Neural cell (in vitro differentiated cells): ENCODE measurements around the gene SMIM26. TPM values are rescaled to one million over a fixed set of nuclear protein-coding genes. Genes with fewer than 3 reads are reported as not detected.

Source experiments
- H2AFZ ChIP-seq: fragments of 200-600, 300-800 bp; sonication (generic), shearing (Covaris generic); 2 replicates; pipeline ENCODE4 v1.6.0; 2014; ENCODE audit warnings: low read depth, mild to moderate bottlenecking, antibody characterized with exemption, low read length, moderate library complexity
- H3F3A ChIP-seq: fragments of 200-600 bp; shearing (Covaris generic); 2 replicates; pipeline ENCODE4 v1.6.1; 2016; ENCODE audit warnings: mild to moderate bottlenecking, moderate library complexity, mixed read lengths, antibody characterized with exemption, low read length; ENCODE audit not compliant: insufficient read depth, poor library complexity, severe bottlenecking
- H3K27ac ChIP-seq: fragments of 200-600, 300-800 bp; sonication (generic), shearing (Covaris generic); 2 replicates; pipeline ENCODE4 v1.5.1; 2014; ENCODE audit warnings: mild to moderate bottlenecking, low read length, moderate library complexity
- H3K27me3 ChIP-seq: fragments of 300-800, 200-600 bp; sonication (generic), shearing (Covaris generic); 2 replicates; pipeline ENCODE4 v1.6.0; 2014; ENCODE audit warnings: mild to moderate bottlenecking, low read depth, low read length, moderate library complexity; ENCODE audit not compliant: insufficient read depth
- H3K36me3 ChIP-seq: fragments of 300-800, 200-600 bp; sonication (generic), shearing (Covaris generic); 2 replicates; pipeline ENCODE4 v1.5.1; 2014; ENCODE audit warnings: mild to moderate bottlenecking, antibody characterized with exemption, low read length, moderate library complexity; ENCODE audit not compliant: insufficient read depth
- H3K4me2 ChIP-seq: fragments of 300-800, 200-600 bp; sonication (generic), shearing (Covaris generic); 2 replicates; pipeline ENCODE4 v1.6.0; 2014; ENCODE audit warnings: mild to moderate bottlenecking, low read length
- H3K4me3 ChIP-seq: fragments of 300-800, 200-600 bp; sonication (generic), shearing (Covaris generic); 2 replicates; pipeline ENCODE4 v1.5.1; 2014; ENCODE audit warnings: mild to moderate bottlenecking, low read length, moderate library complexity
- H3K79me2 ChIP-seq: fragments of 200-600 bp; shearing (Covaris generic); replicated peaks from 2 replicates; pipeline ENCODE4 v1.6.0; 2014; ENCODE audit warnings: mild to moderate bottlenecking, low read length, moderate library complexity; ENCODE audit not compliant: insufficient read depth
- H3K9ac ChIP-seq: fragments of 300-800, 200-600 bp; sonication (generic), shearing (Covaris generic); 2 replicates; pipeline ENCODE4 v1.6.1; 2016; ENCODE audit warnings: mild to moderate bottlenecking, low read length, mixed read lengths
- H3K9me2 ChIP-seq: fragments of 200-600 bp; shearing (Covaris generic); 2 replicates; pipeline ENCODE4 v1.6.1; 2016; ENCODE audit warnings: mild to moderate bottlenecking, low read length, mixed read lengths; ENCODE audit not compliant: insufficient read depth
- H3K9me3 ChIP-seq: fragments of 200-600, 300-800 bp; sonication (generic), shearing (Covaris generic); 2 replicates; pipeline ENCODE4 v1.6.1; 2016; ENCODE audit warnings: mild to moderate bottlenecking, mixed run types, low read length, moderate library complexity, mixed read lengths
- H4K20me1 ChIP-seq: fragments of 200-600 bp; shearing (Covaris generic); 2 replicates; pipeline ENCODE4 v1.6.1; 2016; ENCODE audit warnings: mild to moderate bottlenecking, mixed run types; ENCODE audit not compliant: insufficient read depth
- CTCF ChIP-seq: fragments of 450-650 bp; IDR thresholded peaks from 2 replicates; pipeline ENCODE4 v1.5.1; 2014; ENCODE audit warnings: antibody characterized with exemption, mild to moderate bottlenecking, moderate library complexity; ENCODE audit not compliant: poor library complexity, severe bottlenecking
- EP300 ChIP-seq: fragments of 450-650 bp; conservative IDR thresholded peaks from 2 replicates; pipeline ENCODE4 v1.6.1; 2014; ENCODE audit warnings: antibody characterized with exemption, mild to moderate bottlenecking, moderate library complexity; ENCODE audit not compliant: poor library complexity, severe bottlenecking
- EZH2 ChIP-seq: fragments of 200-600, 300-800 bp; shearing (Covaris generic), sonication (generic); IDR thresholded peaks from 2 replicates; pipeline ENCODE4 v1.6.1; 2014; ENCODE audit warnings: antibody characterized with exemption, low read length, borderline replicate concordance, mild to moderate bottlenecking; ENCODE audit not compliant: insufficient read depth, poor library complexity, severe bottlenecking
- MXI1 ChIP-seq: fragments of 450-650 bp; conservative IDR thresholded peaks from 2 replicates; pipeline ENCODE4 v1.6.1; 2014; ENCODE audit warnings: antibody characterized with exemption, mild to moderate bottlenecking; ENCODE audit not compliant: poor library complexity, severe bottlenecking
- POLR2AphosphoS5 ChIP-seq: IDR thresholded peaks from 2 replicates; pipeline ENCODE4 v1.6.1; 2012
- RAD21 ChIP-seq: fragments of 450-650 bp; conservative IDR thresholded peaks from 2 replicates; pipeline ENCODE4 v1.6.1; 2014; ENCODE audit warnings: antibody characterized with exemption, mild to moderate bottlenecking, moderate library complexity
- SMC3 ChIP-seq: fragments of 450-650 bp; conservative IDR thresholded peaks from 2 replicates; pipeline ENCODE4 v1.6.1; 2014; ENCODE audit warnings: antibody characterized with exemption, mild to moderate bottlenecking, moderate library complexity; ENCODE audit not compliant: poor library complexity
- TAF1 ChIP-seq: IDR thresholded peaks from 2 replicates; pipeline ENCODE4 v1.6.1; 2012; ENCODE audit warnings: low read depth
- polyA plus RNA-seq: library from polyadenylated mRNA; depleted of rRNA; stranded (reverse); fragments of >200 nt; gene quantifications from 2 replicates; pipeline ENCODE4 v1.2.3, GENCODE V29; 2014
- TF ChIP-seq, protein P1 (sequence below): IDR thresholded peaks from 2 replicates; pipeline ENCODE4 v1.6.1; 2012; ENCODE audit warnings: borderline replicate concordance

The SMIM26 gene
- polyA plus RNA-seq, 1 donor from 2014 or later: 215 TPM

DNA sequence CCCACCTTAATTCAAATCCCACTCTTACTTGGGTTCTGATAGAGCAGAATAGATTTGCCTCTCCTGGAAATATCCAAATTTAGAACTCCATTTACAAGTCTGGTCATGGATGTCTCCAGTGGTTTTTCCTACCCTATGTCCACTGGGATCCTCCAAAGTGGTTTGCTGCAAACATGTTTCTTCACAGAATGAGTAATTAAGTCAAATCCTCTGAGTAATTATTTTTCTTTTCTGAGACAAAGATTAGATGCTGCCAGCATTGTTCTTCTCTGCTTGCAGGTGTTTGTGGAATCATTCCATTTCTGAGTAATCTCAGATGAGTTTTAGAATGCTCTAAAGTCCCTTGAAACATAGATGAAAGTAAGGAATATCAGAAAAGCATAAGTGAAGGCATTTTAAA is 42.5 kb downstream of the SMIM26 start:
- no peaks in the 10 kb centered on the region for H3K9me2 ChIP-seq
- H3K27me3 ChIP-seq: no peaks in the 10 kb centered on the region
- H3K9ac ChIP-seq: no peak overlapping the region
- no peaks in the 10 kb centered on the region for H3K9me3 ChIP-seq
- no peak overlapping the region for H3K27ac ChIP-seq
- no peaks in the 10 kb centered on the region for H4K20me1 ChIP-seq
- TF ChIP-seq POLR2AphosphoS5: no peak
- TF ChIP-seq TAF1: no peak
- no peak for TF ChIP-seq CTCF
- TF ChIP-seq EZH2: no peak
- no peak for TF ChIP-seq SMC3
- TF ChIP-seq EP300: no peak
- no peak for TF ChIP-seq RAD21
- TF ChIP-seq, protein P1, sequence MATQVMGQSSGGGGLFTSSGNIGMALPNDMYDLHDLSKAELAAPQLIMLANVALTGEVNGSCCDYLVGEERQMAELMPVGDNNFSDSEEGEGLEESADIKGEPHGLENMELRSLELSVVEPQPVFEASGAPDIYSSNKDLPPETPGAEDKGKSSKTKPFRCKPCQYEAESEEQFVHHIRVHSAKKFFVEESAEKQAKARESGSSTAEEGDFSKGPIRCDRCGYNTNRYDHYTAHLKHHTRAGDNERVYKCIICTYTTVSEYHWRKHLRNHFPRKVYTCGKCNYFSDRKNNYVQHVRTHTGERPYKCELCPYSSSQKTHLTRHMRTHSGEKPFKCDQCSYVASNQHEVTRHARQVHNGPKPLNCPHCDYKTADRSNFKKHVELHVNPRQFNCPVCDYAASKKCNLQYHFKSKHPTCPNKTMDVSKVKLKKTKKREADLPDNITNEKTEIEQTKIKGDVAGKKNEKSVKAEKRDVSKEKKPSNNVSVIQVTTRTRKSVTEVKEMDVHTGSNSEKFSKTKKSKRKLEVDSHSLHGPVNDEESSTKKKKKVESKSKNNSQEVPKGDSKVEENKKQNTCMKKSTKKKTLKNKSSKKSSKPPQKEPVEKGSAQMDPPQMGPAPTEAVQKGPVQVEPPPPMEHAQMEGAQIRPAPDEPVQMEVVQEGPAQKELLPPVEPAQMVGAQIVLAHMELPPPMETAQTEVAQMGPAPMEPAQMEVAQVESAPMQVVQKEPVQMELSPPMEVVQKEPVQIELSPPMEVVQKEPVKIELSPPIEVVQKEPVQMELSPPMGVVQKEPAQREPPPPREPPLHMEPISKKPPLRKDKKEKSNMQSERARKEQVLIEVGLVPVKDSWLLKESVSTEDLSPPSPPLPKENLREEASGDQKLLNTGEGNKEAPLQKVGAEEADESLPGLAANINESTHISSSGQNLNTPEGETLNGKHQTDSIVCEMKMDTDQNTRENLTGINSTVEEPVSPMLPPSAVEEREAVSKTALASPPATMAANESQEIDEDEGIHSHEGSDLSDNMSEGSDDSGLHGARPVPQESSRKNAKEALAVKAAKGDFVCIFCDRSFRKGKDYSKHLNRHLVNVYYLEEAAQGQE: no peak
- no peak for TF ChIP-seq MXI1
- peaks cover 7% of the 10 kb centered on the region for H3K36me3 ChIP-seq
- H3K4me2 ChIP-seq: no peak overlapping the region
- no peaks in the 10 kb centered on the region for H3F3A ChIP-seq
- no peaks in the 10 kb centered on the region for H3K79me2 ChIP-seq
- no peak overlapping the region for H3K4me3 ChIP-seq
- H2AFZ ChIP-seq: no peak overlapping the region

DNA sequence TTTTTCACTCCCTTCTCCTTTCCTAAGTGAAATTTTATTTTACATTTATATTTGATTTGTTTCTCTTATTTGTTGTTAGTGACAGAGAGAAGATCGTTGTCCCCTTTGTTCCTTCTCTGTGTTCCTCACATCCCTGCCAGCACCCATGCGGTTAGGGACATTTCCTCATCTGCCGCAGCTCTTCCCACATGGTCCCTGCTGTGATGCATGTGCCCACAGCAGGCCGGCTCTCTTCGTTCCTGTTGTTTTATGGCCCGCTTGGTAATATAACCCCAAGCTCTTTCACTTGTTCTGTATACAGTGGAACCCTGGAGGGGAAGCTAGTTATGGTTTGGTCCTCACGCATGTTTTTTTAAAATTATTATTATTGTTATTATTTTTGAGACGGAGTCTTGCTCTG is 44.3 kb downstream of the SMIM26 start:
- H3K9ac ChIP-seq: no peak overlapping the region
- H3K4me3 ChIP-seq: no peak overlapping the region
- no peak overlapping the region for H3K4me2 ChIP-seq
- no peak overlapping the region for H2AFZ ChIP-seq
- no peaks in the 10 kb centered on the region for H4K20me1 ChIP-seq
- no peak for TF ChIP-seq POLR2AphosphoS5
- no peak for TF ChIP-seq EP300
- no peak for TF ChIP-seq EZH2
- TF ChIP-seq TAF1: no peak
- TF ChIP-seq SMC3: no peak
- no peak for TF ChIP-seq CTCF
- no peak for TF ChIP-seq RAD21
- TF ChIP-seq MXI1: no peak
- TF ChIP-seq, protein P1: no peak
- H3K36me3 ChIP-seq: peaks cover 7% of the 10 kb centered on the region
- H3K9me3 ChIP-seq: no peaks in the 10 kb centered on the region
- no peak overlapping the region for H3K27ac ChIP-seq
- no peaks in the 10 kb centered on the region for H3K9me2 ChIP-seq
- H3K27me3 ChIP-seq: no peaks in the 10 kb centered on the region
- no peaks in the 10 kb centered on the region for H3F3A ChIP-seq
- H3K79me2 ChIP-seq: no peaks in the 10 kb centered on the region
